Breast epithelium (tissue), 3 donors: ENCODE data around the gene DDX31.

Experiments used
- CTCF ChIP-seq, 3 donors: fragments of 450-650 bp; IDR thresholded peaks; one replicate each; pipeline ENCODE4 v1.5.1; 2016 to 2017; ENCODE audit warnings: antibody characterized with exemption in 3 of 3, mild to moderate bottlenecking in 3 of 3, moderate library complexity in 3 of 3
- POLR2A ChIP-seq: fragments of 450-650 bp; IDR thresholded peaks from one replicate; pipeline ENCODE4 v1.6.1; 2016; ENCODE audit warnings: antibody characterized with exemption, mild to moderate bottlenecking, moderate library complexity
- POLR2AphosphoS5 ChIP-seq, 3 donors: sonication (generic); formaldehyde crosslinking; IDR thresholded peaks; one replicate each; pipeline ENCODE4 v1.6.1; 2017; ENCODE audit warnings: antibody characterized with exemption in 3 of 3

- no peak for TF ChIP-seq CTCF (IDR thresholded peaks at IDR 0.05)
- no peak for TF ChIP-seq POLR2A
- no peak for TF ChIP-seq POLR2AphosphoS5 (IDR thresholded peaks at IDR 0.05)
Measured at GRCh38 chr9:132555528-132555927, 114.3 kb downstream of the DDX31 start.
